Forelimb muscle (tissue), 1 donor: ENCODE measurements around the gene GLTPD2. TPM values are rescaled to one million over a fixed set of nuclear protein-coding genes. Genes with fewer than 3 reads are reported as not detected.

Experiments used
- polyA plus RNA-seq: library from polyadenylated mRNA; unstranded; fragments of 120-200 nt; gene quantifications from one replicate; pipeline ENCODE4 v1.2.1, GENCODE V29; 2013; ENCODE audit not compliant: insufficient read length

Gene GLTPD2
- polyA plus RNA-seq, 1 donor: 0.95 TPM

Other genes starting within 250 kb of the GLTPD2 start
- gene MYBBP1A, start 233.6 kb upstream of the GLTPD2 start, polyA plus RNA-seq: 28.3 TPM
- gene GGT6, start 228.4 kb upstream of the GLTPD2 start, polyA plus RNA-seq: 0.18 TPM
- gene SMTNL2, start 204.4 kb upstream of the GLTPD2 start, polyA plus RNA-seq: 163 TPM
- gene ALOX15, start 147.3 kb upstream of the GLTPD2 start, polyA plus RNA-seq: 0.40 TPM
- gene PELP1, start 84.8 kb upstream of the GLTPD2 start, polyA plus RNA-seq: 31.9 TPM
- 22.3 TPM for gene ARRB2, start 78.3 kb upstream of the GLTPD2 start, polyA plus RNA-seq
- 18.0 TPM for gene MED11, start 57.5 kb upstream of the GLTPD2 start, polyA plus RNA-seq
- gene ZMYND15, start 49.1 kb upstream of the GLTPD2 start, polyA plus RNA-seq: 0.28 TPM
- gene CXCL16, start 49.0 kb upstream of the GLTPD2 start, polyA plus RNA-seq: 5.1 TPM
- not detected for gene TM4SF5, start 17.1 kb upstream of the GLTPD2 start, polyA plus RNA-seq
- gene VMO1, start 2.6 kb upstream of the GLTPD2 start, polyA plus RNA-seq: 9.7 TPM
- 96.7 TPM for gene PSMB6, start 7.2 kb downstream of the GLTPD2 start, polyA plus RNA-seq
- gene PLD2, start 18.2 kb downstream of the GLTPD2 start, polyA plus RNA-seq: 25.4 TPM
- 25.4 TPM for gene MINK1, start 44.4 kb downstream of the GLTPD2 start, polyA plus RNA-seq
- 1.3 TPM for gene C17orf107, start 110.6 kb downstream of the GLTPD2 start, polyA plus RNA-seq
- gene CHRNE, start 114.1 kb downstream of the GLTPD2 start, polyA plus RNA-seq: 2.3 TPM
- 0.92 TPM for gene GP1BA, start 143.3 kb downstream of the GLTPD2 start, polyA plus RNA-seq
- gene SLC25A11, start 151.1 kb downstream of the GLTPD2 start, polyA plus RNA-seq: 53.8 TPM
- gene RNF167, start 151.3 kb downstream of the GLTPD2 start, polyA plus RNA-seq: 72.7 TPM
- 349 TPM for gene PFN1, start 159.6 kb downstream of the GLTPD2 start, polyA plus RNA-seq
- 2,114 TPM for gene ENO3, start 162.2 kb downstream of the GLTPD2 start, polyA plus RNA-seq
- 90.2 TPM for gene SPAG7, start 178.9 kb downstream of the GLTPD2 start, polyA plus RNA-seq
- gene CAMTA2, start 198.7 kb downstream of the GLTPD2 start, polyA plus RNA-seq: 27.3 TPM
- gene INCA1, start 208.6 kb downstream of the GLTPD2 start, polyA plus RNA-seq: 5.0 TPM
- 120 TPM for gene KIF1C, start 209.0 kb downstream of the GLTPD2 start, polyA plus RNA-seq
- 0.08 TPM for gene SLC52A1, start 246.5 kb downstream of the GLTPD2 start, polyA plus RNA-seq